H1 (cell line): ENCODE data around the gene MRPS18B. TPM values are rescaled to one million over a fixed set of nuclear protein-coding genes. Genes with fewer than 3 reads are reported as not detected.

Experiments used
- CTCF ChIA-PET: fragments of 300-600 bp; sonication (Branson Sonifier 250); formaldehyde crosslinking; loops from one replicate; lab custom pipeline; 2021; ENCODE audit not compliant: partially characterized antibody; lab: Charles Lee
- POLR2A ChIA-PET: fragments of 300-600 bp; sonication (Branson Sonifier 250); formaldehyde crosslinking; loops from one replicate; lab custom pipeline; 2021; ENCODE audit warnings: inconsistent platforms; ENCODE audit not compliant: partially characterized antibody; lab: Charles Lee
- DNase-seq, 2 experiments: peaks; one replicate each; pipeline versions ENCODE4 v3.0.0 to v3.0.0-alpha.2; 2010 to 2022; ENCODE audit warnings: low spot score in 2 of 2, low read depth in 1 of 2, mixed read lengths in 1 of 2
- FAIRE-seq: peaks from 2 replicates; lab custom pipeline; 2011; peaks lifted over from hg19 to GRCh38; lab: Jason Lieb, UNC
- H2AFZ ChIP-seq: 2 replicates; pipeline ENCODE4 v1.8.1; 2012; ENCODE audit warnings: low read length, inconsistent platforms
- H2AK5ac ChIP-seq: 2 replicates; pipeline ENCODE4 v1.6.1; 2013; ENCODE audit warnings: low read depth, low read length
- H2BK120ac ChIP-seq: replicated peaks from 2 replicates; pipeline ENCODE3; 2013; ENCODE audit warnings: low read depth, low read length, inconsistent platforms
- H2BK12ac ChIP-seq: 2 replicates; pipeline ENCODE4 v1.6.1; 2013; ENCODE audit warnings: low read depth, low read length
- H2BK15ac ChIP-seq: 2 replicates; pipeline ENCODE4 v1.6.1; 2013; ENCODE audit warnings: low read length
- H2BK20ac ChIP-seq: 2 replicates; pipeline ENCODE4 v1.6.1; 2013; ENCODE audit warnings: low read length
- H2BK5ac ChIP-seq: 2 replicates; pipeline ENCODE4 v1.6.1; 2013; ENCODE audit warnings: low read depth, low read length
- H3K14ac ChIP-seq: 2 replicates; pipeline ENCODE4 v1.6.1; 2013; ENCODE audit warnings: inconsistent platforms; ENCODE audit not compliant: insufficient read length
- H3K18ac ChIP-seq: 2 replicates; pipeline ENCODE4 v1.6.1; 2013; ENCODE audit warnings: low read length; ENCODE audit errors: extremely low read depth
- H3K23ac ChIP-seq: 2 replicates; pipeline ENCODE4 v1.6.1; 2013; ENCODE audit warnings: inconsistent platforms; ENCODE audit not compliant: insufficient read length
- H3K23me2 ChIP-seq: 2 replicates; pipeline ENCODE4 v1.6.1; 2013; ENCODE audit warnings: low read depth, low read length
- H3K27ac ChIP-seq: 2 replicates; pipeline ENCODE4 v1.6.1; 2011; ENCODE audit warnings: low read depth, low read length, inconsistent platforms
- H3K27me3 ChIP-seq, 4 experiments: replicated peaks in 1 of 4; 1 replicate in 1 of 4; 2 replicates in 3 of 4; pipeline versions ENCODE4 v1.6.1 to v1.8.1; 2011 to 2013; ENCODE audit warnings: low read length in 3 of 4, mild to moderate bottlenecking in 3 of 4, inconsistent platforms in 2 of 4, mixed read lengths in 2 of 4, moderate library complexity in 1 of 4; ENCODE audit not compliant: control insufficient read depth in 3 of 4, insufficient read depth in 3 of 4; ENCODE audit errors: extremely low read depth in 1 of 4
- H3K36me3 ChIP-seq, 4 experiments: 2 replicates each; pipeline versions ENCODE4 v1.6.1 to v1.8.1; 2011 to 2013; ENCODE audit warnings: mild to moderate bottlenecking in 4 of 4, low read length in 3 of 4, moderate library complexity in 2 of 4, control low read depth in 1 of 4, inconsistent platforms in 1 of 4; ENCODE audit not compliant: insufficient read depth in 4 of 4, control insufficient read depth in 2 of 4
- H3K4ac ChIP-seq: replicated peaks from 2 replicates; pipeline ENCODE3; 2013; ENCODE audit warnings: low read length, low read depth, mixed read lengths, inconsistent platforms; ENCODE audit not compliant: insufficient read length
- H3K4me1 ChIP-seq, 4 experiments: replicated peaks in 1 of 4; 1 replicate in 1 of 4; 2 replicates in 3 of 4; pipeline versions ENCODE4 v1.6.1 to v1.8.1; 2011 to 2013; ENCODE audit warnings: low read length in 3 of 4, inconsistent platforms in 2 of 4, mixed read lengths in 1 of 4; ENCODE audit not compliant: insufficient read depth in 4 of 4, control insufficient read depth in 3 of 4
- H3K4me2 ChIP-seq, 2 experiments: 2 replicates each; pipeline versions ENCODE4 v1.6.1 to v1.8.1; 2011 to 2013; ENCODE audit warnings: low read depth in 2 of 2, low read length in 2 of 2, control low read depth in 1 of 2, inconsistent platforms in 1 of 2, mild to moderate bottlenecking in 1 of 2; ENCODE audit not compliant: insufficient read depth in 1 of 2
- H3K4me3 ChIP-seq, 4 experiments: fragments of 200-600, 300-600 bp in 1 of 4; sonication (generic), shearing (Covaris generic), sonication (Bioruptor Twin) in 1 of 4; 2 replicates each; pipeline versions ENCODE4 v1.5.1 to v1.8.1; 2011 to 2016; ENCODE audit warnings: low read length in 4 of 4, low read depth in 3 of 4, control low read depth in 2 of 4, inconsistent platforms in 2 of 4, mild to moderate bottlenecking in 2 of 4, mixed read lengths in 1 of 4, moderate library complexity in 1 of 4; ENCODE audit not compliant: insufficient read depth in 2 of 4; ENCODE audit errors: extremely low read depth in 1 of 4
- H3K56ac ChIP-seq: replicated peaks from 2 replicates; pipeline ENCODE3; 2013; ENCODE audit warnings: low read depth, mild to moderate bottlenecking, mixed read lengths, low read length, inconsistent platforms; ENCODE audit not compliant: insufficient read length
- H3K79me1 ChIP-seq: 2 replicates; pipeline ENCODE4 v1.6.1; 2013; ENCODE audit warnings: low read depth, low read length, control low read depth
- H3K79me2 ChIP-seq, 2 experiments: 2 replicates each; pipeline versions ENCODE4 v1.6.1 to v1.8.1; 2012 to 2013; ENCODE audit warnings: low read length in 2 of 2, mild to moderate bottlenecking in 2 of 2, inconsistent platforms in 1 of 2; ENCODE audit not compliant: insufficient read depth in 2 of 2, control insufficient read depth in 1 of 2
- H3K9ac ChIP-seq, 4 experiments: replicated peaks in 1 of 4; 1 replicate in 1 of 4; 2 replicates in 3 of 4; pipeline versions ENCODE4 v1.6.1 to v1.8.1; 2011 to 2013; ENCODE audit warnings: low read depth in 3 of 4, low read length in 3 of 4, control low read depth in 2 of 4, mild to moderate bottlenecking in 2 of 4, moderate library complexity in 2 of 4, inconsistent platforms in 1 of 4; ENCODE audit errors: extremely low read depth in 1 of 4
- H3K9me3 ChIP-seq, 2 experiments: 2 replicates each; pipeline versions ENCODE4 v1.6.1 to v1.8.1; 2012 to 2013; ENCODE audit warnings: mild to moderate bottlenecking in 2 of 2, moderate library complexity in 2 of 2, control low read depth in 1 of 2, inconsistent platforms in 1 of 2, low read depth in 1 of 2, low read length in 1 of 2, mixed read lengths in 1 of 2; ENCODE audit not compliant: insufficient read depth in 2 of 2
- H4K20me1 ChIP-seq, 2 experiments: replicated peaks in 1 of 2; 2 replicates each; pipeline versions ENCODE3 to v1.8.1; 2011 to 2013; ENCODE audit warnings: inconsistent platforms in 2 of 2, low read length in 2 of 2, mild to moderate bottlenecking in 1 of 2; ENCODE audit not compliant: insufficient read depth in 2 of 2, control insufficient read depth in 1 of 2
- H4K5ac ChIP-seq: 2 replicates; pipeline ENCODE4 v1.6.1; 2013; ENCODE audit warnings: low read length, low read depth, mixed read lengths, inconsistent platforms; ENCODE audit not compliant: insufficient read length
- H4K8ac ChIP-seq: 2 replicates; pipeline ENCODE4 v1.8.0; 2013; ENCODE audit warnings: mild to moderate bottlenecking, moderate library complexity, low read length, inconsistent platforms; ENCODE audit not compliant: insufficient read depth; ENCODE audit errors: extremely low read depth
- H4K91ac ChIP-seq: replicated peaks from 2 replicates; pipeline ENCODE3; 2013; ENCODE audit warnings: low read length, mixed read lengths, inconsistent platforms; ENCODE audit not compliant: insufficient read length
- JUND ChIP-seq: IDR thresholded peaks from 2 replicates; pipeline ENCODE4 v1.6.1; 2011; ENCODE audit warnings: mild to moderate bottlenecking, improper control_type of control experiment, low read length
- KDM4A ChIP-seq: IDR thresholded peaks from one replicate; pipeline ENCODE4 v1.7.1; 2012; ENCODE audit warnings: low read depth, mild to moderate bottlenecking, moderate library complexity, low read length, inconsistent platforms; ENCODE audit not compliant: severe bottlenecking
- MAFK ChIP-seq: IDR thresholded peaks from 2 replicates; pipeline ENCODE4 v1.6.1; 2012; ENCODE audit warnings: low read depth, mild to moderate bottlenecking, improper control_type of control experiment, low read length
- MAX ChIP-seq: IDR thresholded peaks from 2 replicates; pipeline ENCODE4 v1.6.1; 2012; ENCODE audit warnings: inconsistent platforms
- NANOG ChIP-seq: IDR thresholded peaks from 2 replicates; pipeline ENCODE4 v1.6.1; 2011; ENCODE audit warnings: low read length, low read depth, mild to moderate bottlenecking, inconsistent platforms; ENCODE audit not compliant: insufficient read depth, poor library complexity, severe bottlenecking
- NRF1 ChIP-seq: IDR thresholded peaks from 2 replicates; pipeline ENCODE4 v1.6.1; 2011; ENCODE audit warnings: mild to moderate bottlenecking, low read depth, low read length, improper control_type of control experiment
- POU5F1 ChIP-seq: IDR thresholded peaks from 2 replicates; pipeline ENCODE4 v1.6.1; 2011; ENCODE audit warnings: low read depth, mild to moderate bottlenecking, low read length, moderate library complexity
- TCF12 ChIP-seq: IDR thresholded peaks from 2 replicates; pipeline ENCODE4 v1.6.1; 2011; ENCODE audit warnings: low read depth, mild to moderate bottlenecking, low read length
- TEAD4 ChIP-seq: IDR thresholded peaks from 2 replicates; pipeline ENCODE4 v1.6.1; 2012; ENCODE audit warnings: low read depth, low read length, inconsistent platforms, mixed read lengths
- ZNF274 ChIP-seq: IDR thresholded peaks from 2 replicates; pipeline ENCODE4 v1.7.0; 2012; ENCODE audit warnings: low read length, borderline replicate concordance; ENCODE audit errors: extremely low read depth
- WGBS, 2 experiments: shearing (Covaris generic) in 1 of 2; methylation state at CpG; one replicate each; pipeline versions ENCODE4 v1.1.6 to v1.1.7; 2013 to 2015; ENCODE audit warnings: low lambda C conversion rate in 2 of 2, mixed read lengths in 2 of 2, inconsistent platforms in 1 of 2, low coverage in 1 of 2, missing lambda C conversion rate in 1 of 2; ENCODE audit not compliant: insufficient replicate concordance in 2 of 2, insufficient coverage in 1 of 2, insufficient read length in 1 of 2; ENCODE audit errors: extremely low coverage in 1 of 2, missing lambda C conversion rate in 1 of 2; 5-methylcytosine and 5-hydroxymethylcytosine counted together
- polyA plus RNA-seq, 7 experiments: library from polyadenylated mRNA; depleted of rRNA in 3 of 7; stranded (reverse) in 5 of 7; unstranded in 2 of 7; fragments of >200 nt in 5 of 7; fragments of 200-250 nt in 2 of 7; gene quantifications; 1 replicate in 5 of 7; 2 replicates in 1 of 7; 4 replicates in 1 of 7; pipeline versions ENCODE4 v1.2.1 to v1.2.3, GENCODE V29; 2011 to 2013; ENCODE audit warnings: missing spikeins in 2 of 7, mixed read lengths in 2 of 7
- total RNA-seq: library from RNA; stranded (reverse); fragmentation: NEBNext Ultra II Directional; extraction: Animal tissue kit (Norgen Biotek cat#: 25700); gene quantifications from 2 replicates; pipeline ENCODE4 v1.2.1, GENCODE V29; 2021

Gene MRPS18B
- total and polyA plus RNA-seq, 2 of the 8 experiments (the other 6 are each of a cell fraction or from before 2014, with no cell fraction given): 57.8 to 83.3 TPM

GRCh38 chr6:30625511-30625910 lies 7.9 kb downstream of the MRPS18B start:
- Histone ChIP-seq H3K9me3 (no peaks in the 10 kb centered on the region), H4K8ac (no peak overlapping the region), H3K27ac (no peak overlapping the region), H4K20me1 (peaks cover 0 to 4% of the 10 kb centered on the region in 2 experiments), H3K23ac (no peak overlapping the region), H2BK12ac (no peak overlapping the region), H3K14ac (no peak overlapping the region), H2BK20ac (no peak overlapping the region), H3K4me2 (no peak overlapping the region; a peak in 1 of 4 replicates), H4K91ac (no peak overlapping the region), H3K9ac (no peak overlapping the region), H3K79me1 (no peaks in the 10 kb centered on the region), H3K4ac (no peak overlapping the region), H2BK15ac (no peak overlapping the region), H3K56ac (no peak overlapping the region), H2AFZ (no peak overlapping the region), H2BK120ac (no peak overlapping the region), H2BK5ac (no peak overlapping the region), H3K79me2 (peaks cover 0 to 8% of the 10 kb centered on the region in 2 experiments; a peak in 2 of 4 replicates), H3K36me3 (peaks cover 8 to 55% (median 35%) of the 10 kb centered on the region in 4 experiments), H3K4me3 (no peak overlapping the region), H4K5ac (no peak overlapping the region), H2AK5ac (no peak overlapping the region), H3K4me1 (peaks cover 2 to 10% (median 4%) of the 10 kb centered on the region in 4 experiments; a peak in 5 of 7 replicates), H3K18ac (no peak overlapping the region), H3K23me2 (peaks cover 5% of the 10 kb centered on the region), H3K27me3 (no peaks in the 10 kb centered on the region)
- DNase-seq: no peak
- no peak for TF ChIP-seq ZNF274
- no peak for TF ChIP-seq POU5F1
- TF ChIP-seq KDM4A: no peak
- TF ChIP-seq TEAD4: no peak
- no peak for TF ChIP-seq NRF1
- TF ChIP-seq JUND: no peak
- no peak for TF ChIP-seq MAX
- no peak for TF ChIP-seq NANOG
- TF ChIP-seq TCF12: no peak
- TF ChIP-seq MAFK: no peak
- POLR2A ChIA-PET: interaction anchor here (1.0 to 7.0 kb wide), 14 partner anchors 8 to 96 kb away, joined by 3 to 62 read pairs (median 6); partner anchors contain the start of genes C6orf136, MDC1, MRPS18B and PPP1R10
- CTCF ChIA-PET: interaction anchor here (0.7 to 1.5 kb wide), 5 partner anchors 13 to 53 kb away, joined by 3 to 5 read pairs (median 5); no protein-coding TSS in a partner anchor
- WGBS, 2 experiments: 90% methylated on average over 7 of the region's 8 CpGs; no CpG with 5 or more reads in 1 of the 2 experiments
- no peak for FAIRE-seq
